ENCODE results near the gene ZNRF1. TPM values are rescaled to one million over a fixed set of nuclear protein-coding genes. Genes with fewer than 3 reads are reported as not detected.

ZNRF1 gene
- polyA plus RNA-seq, 2 of the 4 experiments (the other 2 are of a cell fraction): 18.6 to 22.6 TPM

DNA sequence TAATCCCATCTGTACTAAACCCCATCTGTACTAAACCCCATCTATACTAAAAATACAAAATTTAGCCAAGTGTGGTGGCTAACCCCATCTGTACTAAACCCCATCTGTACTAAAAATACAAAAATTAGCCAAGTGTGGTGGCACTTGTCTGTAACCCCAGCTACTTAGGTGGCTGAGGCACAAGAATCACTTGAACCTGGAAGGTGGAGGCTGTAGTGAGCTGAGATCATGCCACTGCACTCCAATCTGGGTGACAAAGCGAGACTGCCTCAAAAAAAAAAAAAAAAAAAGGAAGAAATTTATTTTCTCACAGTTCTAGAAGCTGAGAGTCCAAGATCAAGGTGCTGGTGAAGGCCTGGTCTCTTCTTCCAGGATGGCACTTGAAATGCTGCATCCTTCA, 161.6 kb downstream of the ZNRF1 start:
- H3K4me2 ChIP-seq: no peak overlapping the region
- H3K4me1 ChIP-seq: no peaks in the 10 kb centered on the region
- CTCF ChIA-PET: no interaction called here
- no peak for DNase-seq (ENCODE audit: low read depth in 1 of 2, low spot score in 1 of 2)
- TF ChIP-seq PHF8 (IDR thresholded peaks at IDR 0.05; ENCODE audit: borderline replicate concordance, low read depth): no peak
- ATAC-seq: no peak
- 91% methylated on average over 1 of the region's 1 CpG for WGBS (ENCODE audit: missing lambda C conversion rate)
- POLR2A ChIA-PET: no interaction called here
- H3K27ac ChIP-seq: no peak overlapping the region
- H3K9me3 ChIP-seq: peaks cover 77% of the 10 kb centered on the region
- FAIRE-seq: no peak
- no peak overlapping the region for H3K4me3 ChIP-seq

Other genes starting within 250 kb of the ZNRF1 start
- 7.1 and 11.0 TPM in 2 replicates for gene FA2H, start 224.2 kb upstream of the ZNRF1 start, polyA plus RNA-seq (2011; rRNA removed)
- gene FA2H, start 224.2 kb upstream of the ZNRF1 start, polyA plus RNA-seq (2017; fragmentation: RNase III; extraction: RNeasy Plus Mini Kit Qiagen cat#74134 plus additional on column Dnase treatment): 5.3 to 9.2 TPM (median 5.6 TPM) in 3 replicates
- gene WDR59, start 13.9 kb upstream of the ZNRF1 start, polyA plus RNA-seq (2011; rRNA removed): 52.2 and 57.2 TPM in 2 replicates
- gene WDR59, start 13.9 kb upstream of the ZNRF1 start, polyA plus RNA-seq (2017; fragmentation: RNase III; extraction: RNeasy Plus Mini Kit Qiagen cat#74134 plus additional on column Dnase treatment): 31.4 to 40.8 TPM (median 33.4 TPM) in 3 replicates
- gene LDHD, start 117.8 kb downstream of the ZNRF1 start, polyA plus RNA-seq (2011; rRNA removed): 0.79 and 0.90 TPM in 2 replicates
- 0.83 to 1.3 TPM (median 1.1 TPM) in 3 replicates for gene LDHD, start 117.8 kb downstream of the ZNRF1 start, polyA plus RNA-seq (2017; fragmentation: RNase III; extraction: RNeasy Plus Mini Kit Qiagen cat#74134 plus additional on column Dnase treatment)
- 14.0 and 16.1 TPM in 2 replicates for gene ZFP1, start 149.5 kb downstream of the ZNRF1 start, polyA plus RNA-seq (2011; rRNA removed)
- 12.1 to 14.4 TPM (median 13.3 TPM) in 3 replicates for gene ZFP1, start 149.5 kb downstream of the ZNRF1 start, polyA plus RNA-seq (2017; fragmentation: RNase III; extraction: RNeasy Plus Mini Kit Qiagen cat#74134 plus additional on column Dnase treatment)
- gene CTRB2, start 208.1 kb downstream of the ZNRF1 start, polyA plus RNA-seq (2011; rRNA removed): not detected in 2 replicates
- gene CTRB2, start 208.1 kb downstream of the ZNRF1 start, polyA plus RNA-seq (2017; fragmentation: RNase III; extraction: RNeasy Plus Mini Kit Qiagen cat#74134 plus additional on column Dnase treatment): not detected in 3 replicates
- gene CTRB1, start 220.0 kb downstream of the ZNRF1 start, polyA plus RNA-seq (2011; rRNA removed): not detected in 2 replicates
- not detected in 3 replicates for gene CTRB1, start 220.0 kb downstream of the ZNRF1 start, polyA plus RNA-seq (2017; fragmentation: RNase III; extraction: RNeasy Plus Mini Kit Qiagen cat#74134 plus additional on column Dnase treatment)

All from A549 (cell line).